IMR-90 (cell line): ENCODE data around the gene DENND10. TPM values are rescaled to one million over a fixed set of nuclear protein-coding genes. Genes with fewer than 3 reads are reported as not detected.

Experiments
- ATAC-seq: fragments of 200-7000 bp; cut with Tn5 transposase; 2 replicates; pipeline ENCODE4 v1.9.1; 2020; ENCODE audit warnings: low read depth, mild to moderate bottlenecking, moderate library complexity
- BruUV-seq: library from RNA; stranded (reverse); fragments of 400-500 nt; replicated peaks from 2 replicates; lab custom pipeline; 2021; lab: Mats Ljungman, UMichigan
- CTCF ChIA-PET: fragments of 300-600 bp; formaldehyde crosslinking; extraction: SDS; loops from one replicate; lab custom pipeline; 2021; ENCODE audit warnings: antibody characterized with exemption; lab: Yijun Ruan, JAX
- POLR2A ChIA-PET: fragments of 300-600 bp; sonication (Branson Sonifier 250); formaldehyde crosslinking; loops from one replicate; lab custom pipeline; 2022; ENCODE audit warnings: antibody characterized with exemption; ENCODE audit not compliant: unreplicated experiment; lab: Charles Lee
- DNase-seq: peaks from one replicate; pipeline ENCODE4 v3.0.0; 2013
- H2AFZ ChIP-seq: replicated peaks from 2 replicates; pipeline ENCODE3; 2013; ENCODE audit warnings: low read length, mild to moderate bottlenecking; ENCODE audit not compliant: poor library complexity
- H2AK5ac ChIP-seq: 2 replicates; pipeline ENCODE4 v1.6.1; 2013; ENCODE audit warnings: low read depth, low read length, inconsistent platforms
- H2AK9ac ChIP-seq: replicated peaks from 2 replicates; pipeline ENCODE3; 2013; ENCODE audit warnings: mild to moderate bottlenecking, low read depth, low read length, moderate library complexity; ENCODE audit not compliant: poor library complexity
- H2BK120ac ChIP-seq: 2 replicates; pipeline ENCODE4 v1.6.1; 2013; ENCODE audit warnings: low read depth, low read length, inconsistent platforms
- H2BK15ac ChIP-seq: 3 replicates; pipeline ENCODE4 v1.6.1; 2013; ENCODE audit warnings: low read depth, low read length, inconsistent platforms
- H2BK20ac ChIP-seq: 2 replicates; pipeline ENCODE4 v1.6.1; 2013; ENCODE audit warnings: low read depth, mild to moderate bottlenecking, inconsistent platforms, low read length, moderate library complexity
- H2BK5ac ChIP-seq: 2 replicates; pipeline ENCODE4 v1.6.1; 2013; ENCODE audit warnings: mild to moderate bottlenecking, low read depth, low read length, inconsistent platforms; ENCODE audit not compliant: poor library complexity, severe bottlenecking
- H3K14ac ChIP-seq: replicated peaks from 2 replicates; pipeline ENCODE4 v1.6.1; 2013; ENCODE audit warnings: low read depth, low read length, inconsistent platforms
- H3K18ac ChIP-seq: 2 replicates; pipeline ENCODE4 v1.6.1; 2013; ENCODE audit warnings: low read depth, low read length, control low read depth
- H3K23ac ChIP-seq: 2 replicates; pipeline ENCODE4 v1.6.1; 2013; ENCODE audit warnings: low read depth, low read length, inconsistent platforms
- H3K27ac ChIP-seq: 2 replicates; pipeline ENCODE4 v1.5.1; 2013; ENCODE audit warnings: mild to moderate bottlenecking, control low read depth, low read length; ENCODE audit not compliant: insufficient read depth
- H3K27me3 ChIP-seq: 2 replicates; pipeline ENCODE4 v1.6.1; 2013; ENCODE audit warnings: low read length; ENCODE audit not compliant: control insufficient read depth, insufficient read depth
- H3K36me3 ChIP-seq: 2 replicates; pipeline ENCODE4 v1.6.1; 2013; ENCODE audit warnings: low read length, mixed read lengths; ENCODE audit not compliant: control insufficient read depth, insufficient read depth
- H3K4ac ChIP-seq: 2 replicates; pipeline ENCODE4 v1.6.1; 2013; ENCODE audit warnings: low read depth, low read length, inconsistent platforms
- H3K4me1 ChIP-seq: 2 replicates; pipeline ENCODE4 v1.6.1; 2013; ENCODE audit warnings: low read length, mixed read lengths; ENCODE audit not compliant: control insufficient read depth, insufficient read depth
- H3K4me2 ChIP-seq: 2 replicates; pipeline ENCODE4 v1.6.1; 2013; ENCODE audit warnings: low read depth, mild to moderate bottlenecking, control low read depth, low read length, moderate library complexity
- H3K4me3 ChIP-seq: 2 replicates; pipeline ENCODE4 v1.5.1; 2013; ENCODE audit warnings: low read depth, mild to moderate bottlenecking, control low read depth, low read length, moderate library complexity; ENCODE audit not compliant: insufficient read depth
- H3K56ac ChIP-seq: 2 replicates; pipeline ENCODE4 v1.6.1; 2013; ENCODE audit warnings: low read length, inconsistent platforms; ENCODE audit not compliant: insufficient read depth; ENCODE audit errors: extremely low read depth
- H3K79me1 ChIP-seq, 2 experiments: 2 replicates each; pipeline ENCODE4 v1.6.1; 2013; ENCODE audit warnings: low read length in 2 of 2, inconsistent platforms in 1 of 2, low read depth in 1 of 2
- H3K9ac ChIP-seq: 2 replicates; pipeline ENCODE4 v1.6.1; 2013; ENCODE audit warnings: low read depth, low read length, control low read depth
- H3K9me1 ChIP-seq: 2 replicates; pipeline ENCODE4 v1.6.1; 2013; ENCODE audit warnings: low read length, inconsistent platforms; ENCODE audit not compliant: insufficient read depth
- H3K9me3 ChIP-seq: 2 replicates; pipeline ENCODE4 v1.6.1; 2013; ENCODE audit warnings: low read length; ENCODE audit not compliant: control insufficient read depth, insufficient read depth
- H4K20me1 ChIP-seq: 2 replicates; pipeline ENCODE4 v1.6.1; 2013; ENCODE audit warnings: low read length, inconsistent platforms; ENCODE audit not compliant: insufficient read depth
- H4K5ac ChIP-seq: 2 replicates; pipeline ENCODE4 v1.6.1; 2013; ENCODE audit warnings: mild to moderate bottlenecking, low read depth, low read length, control low read depth
- H4K8ac ChIP-seq, 2 experiments: 2 replicates each; pipeline ENCODE4 v1.6.1; 2013; ENCODE audit warnings: low read depth in 2 of 2, low read length in 2 of 2, control low read depth in 1 of 2, inconsistent platforms in 1 of 2
- H4K91ac ChIP-seq: 2 replicates; pipeline ENCODE4 v1.6.1; 2013; ENCODE audit warnings: low read depth, low read length, inconsistent platforms; ENCODE audit not compliant: insufficient read depth
- BHLHE40 ChIP-seq: fragments of 150-350 bp; IDR thresholded peaks from 2 replicates; pipeline ENCODE4 v1.6.1; 2016; ENCODE audit warnings: mild to moderate bottlenecking, low read depth, low read length
- CEBPB ChIP-seq: IDR thresholded peaks from 2 replicates; pipeline ENCODE4 v1.6.1; 2012; ENCODE audit warnings: low read depth, low read length, improper control_type of control experiment
- CHD1 ChIP-seq: IDR thresholded peaks from 2 replicates; pipeline ENCODE4 v1.6.1; 2012; ENCODE audit warnings: low read depth, low read length, improper control_type of control experiment
- FOS ChIP-seq: fragments of 150-350 bp; IDR thresholded peaks from 2 replicates; pipeline ENCODE4 v1.6.1; 2016; ENCODE audit warnings: low read depth, low read length
- MAFK ChIP-seq: IDR thresholded peaks from 2 replicates; pipeline ENCODE4 v1.6.1; 2012; ENCODE audit warnings: low read depth, low read length, improper control_type of control experiment
- MAZ ChIP-seq: IDR thresholded peaks from 2 replicates; pipeline ENCODE4 v1.6.1; 2012; ENCODE audit warnings: low read depth, mild to moderate bottlenecking, low read length, improper control_type of control experiment, moderate library complexity, borderline replicate concordance
- MXI1 ChIP-seq: IDR thresholded peaks from 2 replicates; pipeline ENCODE4 v1.6.1; 2012; ENCODE audit warnings: low read depth, mild to moderate bottlenecking, low read length, moderate library complexity, borderline replicate concordance
- POLR2A ChIP-seq: IDR thresholded peaks from 2 replicates; pipeline ENCODE4 v1.6.1; 2012; ENCODE audit warnings: mild to moderate bottlenecking, low read depth, low read length
- RAD21 ChIP-seq: IDR thresholded peaks from 2 replicates; pipeline ENCODE4 v1.6.1; 2012; ENCODE audit warnings: low read length, improper control_type of control experiment
- RCOR1 ChIP-seq: IDR thresholded peaks from 2 replicates; pipeline ENCODE4 v1.6.1; 2012; ENCODE audit warnings: mild to moderate bottlenecking, low read length, improper control_type of control experiment; ENCODE audit not compliant: insufficient replicate concordance
- RFX5 ChIP-seq: IDR thresholded peaks from 2 replicates; pipeline ENCODE4 v1.8.0; 2012; ENCODE audit warnings: low read depth, mild to moderate bottlenecking, low read length, moderate library complexity
- SMC3 ChIP-seq: fragments of 150-350 bp; IDR thresholded peaks from 2 replicates; pipeline ENCODE4 v1.6.1; 2016; ENCODE audit warnings: low read depth, mild to moderate bottlenecking, antibody characterized with exemption, low read length, moderate library complexity
- WGBS, 2 experiments: methylation state at CpG; one replicate each; pipeline versions ENCODE4 v1.1.5 to v1.1.7; 2013; ENCODE audit warnings: missing lambda C conversion rate in 2 of 2; ENCODE audit not compliant: insufficient read length in 1 of 2; ENCODE audit errors: extremely low coverage in 2 of 2; 5-methylcytosine and 5-hydroxymethylcytosine counted together
- dilution Hi-C: fragments of 300-500 bp; cut with HindIII; formaldehyde crosslinking; loops from one replicate; pipeline ENCODE4 v1.14.3; 2018; ENCODE audit warnings: low sequenced_read_pairs; ENCODE audit not compliant: unreplicated experiment
- in situ Hi-C: fragments of 300-500 bp; cut with MboI; formaldehyde crosslinking; loops from 3 replicates; pipeline ENCODE4 v1.14.3; 2019; ENCODE audit warnings: low sequenced_read_pairs, inconsistent platforms, mixed read lengths
- intact Hi-C: fragments of 100-400 bp; cut with micrococcal nuclease; formaldehyde crosslinking; loops from 2 replicates; pipeline ENCODE4 v1.10.0; 2022
- polyA plus RNA-seq, 3 experiments: library from polyadenylated mRNA; depleted of rRNA; stranded (reverse); fragments of >200 nt; gene quantifications; 2 replicates each; pipeline ENCODE4 v1.2.3, GENCODE V29; 2012; ENCODE audit warnings: low replicate concordance in 1 of 3
- total RNA-seq: library from RNA; depleted of rRNA; stranded (reverse); fragments of >200 nt; gene quantifications from 2 replicates; pipeline ENCODE4 v1.2.3, GENCODE V29; 2012
- TF ChIP-seq, protein P1 (sequence below): fragments of 150-350 bp; IDR thresholded peaks from 2 replicates; pipeline ENCODE4 v1.6.1; 2017; ENCODE audit warnings: mild to moderate bottlenecking, antibody characterized with exemption, low read length, low read depth
- TF ChIP-seq, protein P2 (sequence below): fragments of 150-350 bp; IDR thresholded peaks from 2 replicates; pipeline ENCODE4 v1.6.1; 2016; ENCODE audit warnings: low read depth, mild to moderate bottlenecking, low read length, moderate library complexity, borderline replicate concordance
- TF ChIP-seq, protein P3 (sequence below): conservative IDR thresholded peaks from 2 replicates; pipeline ENCODE4 v1.5.1; 2012; ENCODE audit warnings: mild to moderate bottlenecking, low read depth, low read length, improper control_type of control experiment

The DENND10 gene
- total and polyA plus RNA-seq, 2 of the 4 experiments (the other 2 are of a cell fraction): 50.9 to 81.4 TPM

DNA sequence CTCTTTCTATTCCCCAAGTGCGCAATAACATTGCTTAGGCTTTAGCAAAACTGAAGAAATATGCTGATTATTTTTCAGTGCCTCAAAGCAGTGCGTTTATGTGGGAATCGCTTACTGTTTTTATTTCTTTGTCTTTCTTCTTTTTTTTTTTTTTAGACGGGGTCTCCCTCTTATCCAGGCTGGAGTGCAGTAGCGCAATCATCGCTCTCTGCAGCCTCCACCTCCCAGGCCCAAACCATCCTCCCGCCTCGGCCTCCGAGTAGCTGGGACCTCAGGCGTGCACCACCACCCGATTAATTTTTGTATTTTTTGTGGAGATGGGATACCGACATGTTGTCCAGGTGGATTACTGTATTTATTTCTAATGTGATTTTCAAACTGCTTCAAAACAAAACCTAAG, 1.2 kb downstream of the DENND10 start:
- Histone ChIP-seq H3K4ac (0 out of 2 replicates have a peak overlapping the region, but pooled peaks have one; percentile 15), H3K9me3 (no peaks in the 10 kb centered on the region), H2AK9ac (peak overlapping the region; percentile 95), H3K9ac (peak overlapping the region; percentile 73), H3K79me1 (peaks cover 24 to 37% of the 10 kb centered on the region in 2 experiments), H4K91ac (no peak overlapping the region), H2BK120ac (no peak overlapping the region), H2BK15ac (no peak overlapping the region), H3K23ac (peak overlapping the region; percentile 11; the same call in 1 of the 2 replicates), H3K27ac (peak overlapping the region; percentile 22; the same call in 1 of the 2 replicates), H3K4me1 (peaks cover 4% of the 10 kb centered on the region; the same call in 1 of the 2 replicates), H3K4me3 (peak overlapping the region; percentile 93), H2BK20ac (no peak overlapping the region), H3K14ac (peak overlapping the region; percentile 32), H3K36me3 (peaks cover 12% of the 10 kb centered on the region), H3K56ac (no peak overlapping the region), H4K5ac (no peak overlapping the region), H3K18ac (no peak overlapping the region), H4K8ac (no peak overlapping the region), H3K4me2 (peak overlapping the region; percentile 96), H2AFZ (no peak overlapping the region), H2BK5ac (peak overlapping the region; percentile 32), H3K27me3 (no peaks in the 10 kb centered on the region), H2AK5ac (no peak overlapping the region), H4K20me1 (peaks cover 4% of the 10 kb centered on the region; the same call in 1 of the 2 replicates), H3K9me1 (peaks cover 5% of the 10 kb centered on the region; the same call in 1 of the 2 replicates)
- no peak for TF ChIP-seq RFX5
- TF ChIP-seq POLR2A: no peak
- TF ChIP-seq MAZ: no peak
- no peak for TF ChIP-seq SMC3
- no peak for TF ChIP-seq RAD21
- TF ChIP-seq, protein P1, sequence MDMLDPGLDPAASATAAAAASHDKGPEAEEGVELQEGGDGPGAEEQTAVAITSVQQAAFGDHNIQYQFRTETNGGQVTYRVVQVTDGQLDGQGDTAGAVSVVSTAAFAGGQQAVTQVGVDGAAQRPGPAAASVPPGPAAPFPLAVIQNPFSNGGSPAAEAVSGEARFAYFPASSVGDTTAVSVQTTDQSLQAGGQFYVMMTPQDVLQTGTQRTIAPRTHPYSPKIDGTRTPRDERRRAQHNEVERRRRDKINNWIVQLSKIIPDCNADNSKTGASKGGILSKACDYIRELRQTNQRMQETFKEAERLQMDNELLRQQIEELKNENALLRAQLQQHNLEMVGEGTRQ: no peak
- TF ChIP-seq FOS: no peak
- TF ChIP-seq CEBPB: no peak
- TF ChIP-seq, protein P2, sequence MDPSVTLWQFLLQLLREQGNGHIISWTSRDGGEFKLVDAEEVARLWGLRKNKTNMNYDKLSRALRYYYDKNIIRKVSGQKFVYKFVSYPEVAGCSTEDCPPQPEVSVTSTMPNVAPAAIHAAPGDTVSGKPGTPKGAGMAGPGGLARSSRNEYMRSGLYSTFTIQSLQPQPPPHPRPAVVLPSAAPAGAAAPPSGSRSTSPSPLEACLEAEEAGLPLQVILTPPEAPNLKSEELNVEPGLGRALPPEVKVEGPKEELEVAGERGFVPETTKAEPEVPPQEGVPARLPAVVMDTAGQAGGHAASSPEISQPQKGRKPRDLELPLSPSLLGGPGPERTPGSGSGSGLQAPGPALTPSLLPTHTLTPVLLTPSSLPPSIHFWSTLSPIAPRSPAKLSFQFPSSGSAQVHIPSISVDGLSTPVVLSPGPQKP: no peak
- no peak for TF ChIP-seq RCOR1
- TF ChIP-seq CHD1: no peak
- TF ChIP-seq, protein P3, sequence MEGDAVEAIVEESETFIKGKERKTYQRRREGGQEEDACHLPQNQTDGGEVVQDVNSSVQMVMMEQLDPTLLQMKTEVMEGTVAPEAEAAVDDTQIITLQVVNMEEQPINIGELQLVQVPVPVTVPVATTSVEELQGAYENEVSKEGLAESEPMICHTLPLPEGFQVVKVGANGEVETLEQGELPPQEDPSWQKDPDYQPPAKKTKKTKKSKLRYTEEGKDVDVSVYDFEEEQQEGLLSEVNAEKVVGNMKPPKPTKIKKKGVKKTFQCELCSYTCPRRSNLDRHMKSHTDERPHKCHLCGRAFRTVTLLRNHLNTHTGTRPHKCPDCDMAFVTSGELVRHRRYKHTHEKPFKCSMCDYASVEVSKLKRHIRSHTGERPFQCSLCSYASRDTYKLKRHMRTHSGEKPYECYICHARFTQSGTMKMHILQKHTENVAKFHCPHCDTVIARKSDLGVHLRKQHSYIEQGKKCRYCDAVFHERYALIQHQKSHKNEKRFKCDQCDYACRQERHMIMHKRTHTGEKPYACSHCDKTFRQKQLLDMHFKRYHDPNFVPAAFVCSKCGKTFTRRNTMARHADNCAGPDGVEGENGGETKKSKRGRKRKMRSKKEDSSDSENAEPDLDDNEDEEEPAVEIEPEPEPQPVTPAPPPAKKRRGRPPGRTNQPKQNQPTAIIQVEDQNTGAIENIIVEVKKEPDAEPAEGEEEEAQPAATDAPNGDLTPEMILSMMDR: no peak
- no peak for TF ChIP-seq MXI1
- TF ChIP-seq MAFK: no peak
- no peak for TF ChIP-seq BHLHE40
- POLR2A ChIA-PET: no interaction called here
- dilution Hi-C loops (no loop called here), in situ Hi-C loops (no loop called here), intact Hi-C loops (loop anchor here (2.0 kb wide), 1 partner anchor 24 kb away; the partner anchor contains the start of gene EIF3A)
- no CpG with 5 or more reads among the region's 12 CpGs for WGBS, 2 experiments
- BruUV-seq: TSS peak; percentile 34
- DNase-seq (no peak), ATAC-seq (no peak)
- CTCF ChIA-PET: no interaction called here
